K562 (cell line): ENCODE results near the gene SFT2D2. TPM values are rescaled to one million over a fixed set of nuclear protein-coding genes. Genes with fewer than 3 reads are reported as not detected.

Experiments used
- ATF1 ChIP-seq, 2 experiments: fragments of 450-650 bp in 1 of 2; IDR thresholded peaks; 2 replicates each; pipeline ENCODE4 v1.6.1; 2016; ENCODE audit warnings: missing compliant biosample characterization in 1 of 2, missing genetic modification characterization in 1 of 2
- BRD4 ChIP-seq: fragments of 200-600 bp; sonication (generic); IDR thresholded peaks from 2 replicates; pipeline ENCODE4 v1.6.1; 2017; ENCODE audit warnings: inconsistent platforms
- EHMT2 ChIP-seq: fragments of 450-650 bp; IDR thresholded peaks from 2 replicates; pipeline ENCODE4 v1.6.1; 2018; ENCODE audit warnings: antibody characterized with exemption
- EP400 ChIP-seq: fragments of 450-650 bp; IDR thresholded peaks from 2 replicates; pipeline ENCODE4 v1.6.1; 2017; ENCODE audit warnings: antibody characterized with exemption, mild to moderate bottlenecking, moderate library complexity
- HDAC2 ChIP-seq: fragments of 450-650 bp; IDR thresholded peaks from 2 replicates; pipeline ENCODE4 v1.6.1; 2016; ENCODE audit warnings: mild to moderate bottlenecking
- HDAC6 ChIP-seq: IDR thresholded peaks from 2 replicates; pipeline ENCODE4 v1.6.1; 2012; ENCODE audit warnings: low read depth, mild to moderate bottlenecking, control low read depth, inconsistent platforms, low read length, moderate library complexity
- HNRNPK ChIP-seq: fragments of 200-400 bp; formaldehyde crosslinking; IDR thresholded peaks from one replicate; pipeline ENCODE4 v1.6.1; 2018; ENCODE audit warnings: mild to moderate bottlenecking, low read depth, low read length; ENCODE audit not compliant: poor library complexity, severe bottlenecking
- HOXB6 ChIP-seq: fragments of 250-450 bp; sonication (Bioruptor Pico); IDR thresholded peaks from 2 replicates; pipeline ENCODE4 v1.5.1; 2022; ENCODE audit warnings: mild to moderate bottlenecking, borderline replicate concordance
- LEF1 ChIP-seq: fragments of 450-650 bp; IDR thresholded peaks from 2 replicates; pipeline ENCODE4 v1.6.1; 2016; ENCODE audit warnings: mild to moderate bottlenecking
- MXI1 ChIP-seq: IDR thresholded peaks from 2 replicates; pipeline ENCODE4 v1.6.1; 2011; ENCODE audit warnings: low read depth, mild to moderate bottlenecking, improper control_type of control experiment, low read length
- NFE2L1 ChIP-seq: fragments of 450-650 bp; IDR thresholded peaks from 2 replicates; pipeline ENCODE4 v1.6.1; 2016; ENCODE audit warnings: missing genetic modification characterization, low read depth, mild to moderate bottlenecking, missing compliant biosample characterization, moderate library complexity, borderline replicate concordance
- POLR2AphosphoS2 ChIP-seq: IDR thresholded peaks from 2 replicates; pipeline ENCODE4 v1.6.1; 2012; ENCODE audit warnings: low read length, improper control_type of control experiment
- PURB ChIP-seq: sonication (generic); formaldehyde crosslinking; IDR thresholded peaks from 2 replicates; pipeline ENCODE4 v1.9.0; 2021; ENCODE audit warnings: low read depth, mild to moderate bottlenecking, missing genetic modification reagents
- SAFB ChIP-seq: fragments of 200-400 bp; formaldehyde crosslinking; IDR thresholded peaks from 2 replicates; pipeline ENCODE4 v1.6.1; 2017; ENCODE audit warnings: low read depth, low read length, borderline replicate concordance
- SIN3A ChIP-seq, 2 experiments: fragments of 150-350 bp in 1 of 2; IDR thresholded peaks; 2 replicates each; pipeline ENCODE4 v1.6.1; 2011 to 2016; ENCODE audit warnings: borderline replicate concordance in 2 of 2, low read depth in 2 of 2, low read length in 2 of 2, mild to moderate bottlenecking in 2 of 2, moderate library complexity in 2 of 2; ENCODE audit not compliant: control insufficient read depth in 1 of 2
- THAP12 ChIP-seq: fragments of 250-450 bp; sonication (Bioruptor Pico); IDR thresholded peaks from 2 replicates; pipeline ENCODE4 v1.9.0; 2021; ENCODE audit warnings: mild to moderate bottlenecking, inconsistent platforms
- ZNF12 ChIP-seq: sonication (generic); formaldehyde crosslinking; IDR thresholded peaks from 2 replicates; pipeline ENCODE4 v1.4.0; 2020; ENCODE audit warnings: mild to moderate bottlenecking, missing genetic modification reagents
- ZNF212 ChIP-seq: fragments of 450-650 bp; formaldehyde crosslinking; IDR thresholded peaks from 2 replicates; pipeline ENCODE4 v1.4.0; 2020; ENCODE audit warnings: mild to moderate bottlenecking
- ZNF23 ChIP-seq: fragments of 250-450 bp; sonication (Bioruptor Pico); IDR thresholded peaks from 2 replicates; pipeline ENCODE4 v1.4.0; 2020; ENCODE audit warnings: mild to moderate bottlenecking
- ZNF436 ChIP-seq: fragments of 250-450, 450-650 bp; sonication (Bioruptor Pico); formaldehyde crosslinking; IDR thresholded peaks from 2 replicates; pipeline ENCODE4 v1.7.0; 2020; ENCODE audit warnings: mild to moderate bottlenecking
- ZNF449 ChIP-seq: fragments of 250-450 bp; sonication (Bioruptor Pico); IDR thresholded peaks from 2 replicates; pipeline ENCODE4 v1.8.0; 2022; ENCODE audit warnings: moderate library complexity, mild to moderate bottlenecking, inconsistent platforms
- ZNF586 ChIP-seq: fragments of 450-650 bp; formaldehyde crosslinking; conservative IDR thresholded peaks from 2 replicates; pipeline ENCODE4 v1.4.0; 2020; ENCODE audit warnings: mild to moderate bottlenecking, moderate library complexity
- ZNF589 ChIP-seq: fragments of 200-800 bp; sonication (Bioruptor generic); IDR thresholded peaks from 2 replicates; pipeline ENCODE4 v1.6.1; 2016; ENCODE audit warnings: low read depth, missing genetic modification characterization, missing compliant biosample characterization
- ZNF740 ChIP-seq, 3 experiments: fragments of 200-800 bp in 1 of 3; sonication (Bioruptor generic) in 1 of 3; sonication (generic) in 1 of 3; formaldehyde crosslinking in 1 of 3; IDR thresholded peaks; 2 replicates each; pipeline versions ENCODE4 v1.6.1 to v1.8.0; 2016 to 2022; ENCODE audit warnings: mild to moderate bottlenecking in 2 of 3, missing compliant biosample characterization in 2 of 3, missing genetic modification characterization in 2 of 3, missing genetic modification reagents in 1 of 3
- polyA plus RNA-seq, 8 experiments: library from polyadenylated mRNA; depleted of rRNA in 4 of 8; stranded (reverse) in 5 of 8; unstranded in 3 of 8; fragments of >200 nt; fragmentation: Nextera tagmentation in 2 of 8; fragmentation: Illumina TruSeq in 1 of 8; extraction: Ambion mirVana in 2 of 8; extraction: Trizol in 1 of 8; gene quantifications; 2 replicates each; pipeline versions ENCODE4 v1.2.1 to v1.2.3, GENCODE V29; 2011 to 2014; ENCODE audit warnings: inconsistent platforms in 1 of 8, missing spikeins in 1 of 8
- total RNA-seq, 7 experiments: library from RNA; depleted of rRNA in 6 of 7; stranded (reverse); fragments of >200 nt in 6 of 7; fragmentation: Illumina TruSeq in 2 of 7; extraction: Trizol in 2 of 7; gene quantifications; 2 replicates each; pipeline versions ENCODE4 v1.2.1 to v1.2.3, GENCODE V29; 2011 to 2021; ENCODE audit warnings: low replicate concordance in 1 of 7

Gene SFT2D2
- total and polyA plus RNA-seq, 9 of the 15 experiments (the other 6 are each of a cell fraction or from before 2014, with no cell fraction given), result 3.4 to 50.1 (median 21.6) TPM

GRCh38 chr1:168225476-168226190, at the start of gene SFT2D2 (continued):
- TF ChIP-seq ZNF589 (CRISPR knock-in tag) (peak; percentile 97), SAFB (no peak), ZNF436 (CRISPR knock-in tag) (no peak), BRD4 (peak; percentile 63; the same call in 1 of the 2 replicates), POLR2AphosphoS2 (no peak), ZNF12 (CRISPR knock-in tag) (peak; percentile 45; the same call in 1 of the 2 replicates), HDAC6 (no peak), ZNF740 (CRISPR knock-in tag; IDR thresholded peaks at IDR 0.05) (0 out of 2 replicates have a peak, but pooled peaks have one; percentile 54), ZNF740 (tag; IDR thresholded peaks at IDR 0.05) (peak; percentile 2 to 73; a peak in 1 of 4 replicates), HOXB6 (CRISPR knock-in tag) (no peak), SIN3A (IDR thresholded peaks at IDR 0.05; ENCODE audit: borderline replicate concordance in 2 of 2, control insufficient read depth in 1 of 2, low read depth in 2 of 2, low read length in 2 of 2) (peak; percentile 91 to 93), ZNF23 (CRISPR knock-in tag) (no peak), EHMT2 (no peak), ZNF586 (no peak), ZNF212 (CRISPR knock-in tag) (no peak), NFE2L1 (no peak), EP400 (peak; percentile 95), ZNF449 (CRISPR knock-in tag) (peak; percentile 90), PURB (no peak), THAP12 (CRISPR knock-in tag) (peak; percentile 77; the same call in 1 of the 2 replicates), HDAC2 (no peak; the same call in none of the 2 replicates), HNRNPK (no peak), MXI1 (no peak), LEF1 (no peak), ATF1 (CRISPR knock-in tag; IDR thresholded peaks at IDR 0.05) (no peak), ATF1 (tag; IDR thresholded peaks at IDR 0.05) (peak; percentile 82)
